ENCODE measurements around the gene LAMB1.
"Not testable (repeated sequence)": the region's sequence is repeated elsewhere in the genome, so short reads cannot be mapped to it uniquely, and the experiment has no call there.

Gene LAMB1

GRCh38 chr7:107936312-107936711, 66.6 kb downstream of the LAMB1 start:
- intact Hi-C loops (cut with DNase I), result no loop called here
- DNase-seq, result no peak

DNA sequence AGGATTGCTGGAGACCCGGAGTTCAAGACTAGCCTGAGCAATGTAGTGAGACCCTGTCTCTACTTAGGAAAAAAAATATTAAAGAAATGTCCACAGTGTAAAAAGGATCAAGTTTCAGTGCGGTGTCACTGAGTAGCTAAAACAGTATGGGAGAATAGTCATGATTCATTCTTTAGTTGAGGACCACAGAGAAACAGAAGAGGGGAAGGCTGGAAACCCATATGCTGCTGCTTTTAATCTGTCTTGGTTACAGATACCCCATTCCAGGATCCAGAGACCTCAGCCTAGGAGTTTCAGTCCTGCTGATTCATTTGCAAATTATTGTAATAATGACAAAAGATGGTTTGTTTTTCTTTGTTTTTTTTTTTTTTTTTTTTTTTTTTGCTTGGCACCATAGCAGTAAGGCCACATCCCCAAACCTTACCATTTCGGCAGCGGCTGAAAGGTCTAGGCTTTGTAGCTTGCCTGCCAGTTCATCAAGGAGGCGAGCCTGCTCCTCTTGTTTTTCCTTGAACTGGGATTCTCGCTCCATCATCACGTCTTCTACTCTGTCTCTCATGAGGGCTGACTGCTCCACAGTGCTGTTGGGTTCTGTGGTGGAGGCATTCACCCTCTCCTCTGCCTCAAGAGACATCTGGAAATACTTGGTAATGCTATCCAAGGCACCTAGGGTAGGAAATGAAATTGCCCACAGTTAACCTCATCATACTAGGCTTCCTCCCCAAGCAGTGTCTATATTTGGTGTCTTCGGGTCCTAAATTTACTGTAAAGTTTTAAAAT, 67.8 kb downstream of the LAMB1 start:
- DNase-seq, result no peak
- intact Hi-C loops (cut with DNase I), result no loop called here

- intact Hi-C loops (cut with DNase I), result no loop called here
- DNase-seq, result peak in 1 of 42 donors; percentile 49
Observed at GRCh38 chr7:107933386-107934013, 69.5 kb downstream of the LAMB1 start.

DNA sequence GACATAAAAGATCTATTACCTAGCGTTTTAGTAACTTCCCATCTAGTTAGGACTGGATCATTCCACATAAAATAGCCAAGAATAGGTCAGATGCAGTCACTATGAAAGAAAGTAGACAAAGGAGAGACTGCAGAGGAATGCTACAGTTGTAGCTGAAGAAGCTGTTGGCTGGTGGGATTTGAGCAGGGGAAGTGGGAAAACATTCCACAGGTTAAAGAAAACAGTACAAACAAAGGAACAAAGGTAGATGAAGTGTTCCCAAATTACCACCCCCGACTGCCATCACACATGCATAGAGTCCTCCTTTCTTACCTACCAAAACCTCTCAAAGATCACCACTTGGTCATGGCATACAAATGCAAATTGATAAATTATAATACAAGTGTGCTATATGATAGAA, 70.2 kb downstream of the LAMB1 start:
- DNase-seq, result no peak
- intact Hi-C loops (cut with DNase I), result no loop called here

- no peak for DNase-seq
- intact Hi-C loops (cut with DNase I), result no loop called here
Observed at GRCh38 chr7:107931740-107932515, 71.0 kb downstream of the LAMB1 start.

DNA sequence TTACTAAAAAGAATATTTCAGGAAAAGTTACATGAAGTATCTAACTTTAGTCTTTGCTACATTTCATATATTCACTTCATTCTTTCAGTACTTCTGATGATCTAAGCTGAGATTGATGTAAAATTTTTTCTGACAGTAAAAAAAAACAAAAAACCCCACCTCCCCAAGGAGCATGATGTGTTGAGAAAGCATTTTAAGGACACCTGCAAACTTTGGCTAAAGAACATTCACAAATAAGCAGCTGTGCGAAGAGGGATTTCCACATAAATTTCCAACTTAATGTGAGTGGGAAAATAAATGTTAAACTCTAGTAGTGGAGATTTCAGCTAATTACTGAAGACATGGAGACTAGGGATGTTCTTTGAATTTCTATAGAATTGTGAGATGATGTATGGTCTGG, 76.5 kb downstream of the LAMB1 start:
- intact Hi-C loops (cut with DNase I), result no loop called here
- DNase-seq, result no peak

- intact Hi-C loops (cut with DNase I), result no loop called here
- no peak for DNase-seq
Observed at GRCh38 chr7:107924841-107925504, 78.0 kb downstream of the LAMB1 start.

GRCh38 chr7:107922886-107923285, 80.1 kb downstream of the LAMB1 start:
- intact Hi-C loops (cut with DNase I), result no loop called here
- DNase-seq, result no peak

GRCh38 chr7:107921826-107922225, 81.1 kb downstream of the LAMB1 start:
- intact Hi-C loops (cut with DNase I); DNase-seq: not testable (repeated sequence)

DNA sequence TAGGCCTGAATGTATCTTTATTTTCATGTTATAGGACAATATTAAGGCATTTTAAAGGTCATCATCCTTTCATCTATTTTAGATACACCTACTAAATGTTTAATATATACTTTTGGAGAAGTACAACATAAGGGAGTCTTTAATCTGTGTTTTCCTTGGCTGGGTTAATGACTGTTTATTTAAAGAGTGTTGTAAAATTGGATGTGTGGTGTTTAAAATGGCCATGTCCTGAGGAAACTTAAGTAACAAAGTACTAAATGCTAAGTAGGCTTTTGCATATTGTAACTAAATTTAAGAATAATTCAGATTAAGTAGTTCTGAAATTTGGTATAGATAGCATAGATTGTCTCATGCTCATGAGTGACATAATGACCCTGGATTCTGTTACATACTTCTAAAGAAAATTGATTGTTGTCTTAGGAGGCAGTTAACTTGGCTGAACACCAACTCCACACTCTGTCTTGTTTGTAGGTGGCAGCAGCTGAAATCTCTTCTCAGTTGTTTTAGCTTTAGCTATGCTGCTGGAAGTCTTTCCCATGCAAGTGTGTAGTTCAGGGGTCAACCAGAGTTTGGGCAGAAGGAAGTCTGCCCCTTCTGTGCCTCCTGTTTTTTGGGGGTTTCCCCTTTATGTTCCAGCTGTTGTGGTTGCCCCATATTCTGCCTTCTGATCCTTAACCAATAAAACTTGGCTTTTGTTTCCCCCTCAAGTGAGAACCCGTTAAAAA, 82.8 kb downstream of the LAMB1 start:
- DNase-seq, result no peak
- intact Hi-C loops (cut with DNase I), result no loop called here

DNA sequence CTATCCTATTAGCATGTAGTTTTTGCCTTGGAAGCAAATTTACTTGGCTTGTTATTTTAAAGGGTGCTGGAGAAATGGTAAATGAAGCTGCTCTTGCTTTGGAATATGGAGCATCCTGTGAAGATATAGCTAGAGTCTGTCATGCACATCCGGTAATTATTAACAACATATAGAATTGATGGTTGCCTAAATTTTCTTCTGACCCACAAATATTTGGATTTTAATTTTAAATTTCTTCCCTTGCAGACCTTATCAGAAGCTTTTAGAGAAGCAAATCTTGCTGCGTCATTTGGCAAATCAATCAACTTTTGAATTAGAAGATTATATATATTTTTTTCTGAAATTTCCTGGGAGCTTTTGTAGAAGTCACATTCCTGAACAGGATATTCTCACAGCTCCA, 84.0 kb downstream of the LAMB1 start:
- DNase-seq, result no peak
- intact Hi-C loops (cut with DNase I), result loop anchor here (10.0 kb wide), 1 partner anchor 226 kb away; no protein-coding TSS in a partner anchor

- no peak for DNase-seq
- intact Hi-C loops (cut with DNase I), result loop anchor here (10.0 kb wide), 1 partner anchor 227 kb away; no protein-coding TSS in a partner anchor
Observed at GRCh38 chr7:107917763-107918651, 85.0 kb downstream of the LAMB1 start.

- intact Hi-C loops (cut with DNase I), result loop anchor here (10.0 kb wide), 1 partner anchor 229 kb away; no protein-coding TSS in a partner anchor
- DNase-seq, result no peak
Observed at GRCh38 chr7:107915541-107915940, 87.4 kb downstream of the LAMB1 start.

DNA sequence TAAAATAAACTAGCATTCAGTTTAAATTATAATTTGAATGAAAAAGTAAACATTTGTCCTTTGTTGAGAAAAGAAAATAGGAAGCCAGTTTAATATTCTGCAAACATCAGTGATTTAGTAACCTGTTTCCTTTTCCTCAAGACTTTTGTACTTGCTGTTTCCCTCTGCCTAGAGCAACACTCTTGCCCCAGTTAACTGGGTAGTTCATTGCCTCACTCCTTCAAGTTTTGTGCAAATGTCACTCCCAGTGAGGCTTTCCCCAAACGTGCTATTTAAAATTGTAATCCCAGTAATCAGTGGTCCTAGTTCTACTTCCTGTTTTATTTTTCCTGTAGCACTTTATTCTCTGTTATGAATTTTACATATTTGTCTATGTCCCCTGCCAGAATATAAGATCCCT, 88.1 kb downstream of the LAMB1 start:
- no peak for DNase-seq
- intact Hi-C loops (cut with DNase I), result loop anchor here (10.0 kb wide), 1 partner anchor 230 kb away; no protein-coding TSS in a partner anchor

- no peak for DNase-seq
- intact Hi-C loops (cut with DNase I), result loop anchor here (10.0 kb wide), 1 partner anchor 231 kb away; no protein-coding TSS in a partner anchor
Observed at GRCh38 chr7:107913851-107914250, 89.1 kb downstream of the LAMB1 start.

- no peak for DNase-seq
- intact Hi-C loops (cut with DNase I), result loop anchor here (10.0 kb wide), 1 partner anchor 233 kb away; no protein-coding TSS in a partner anchor
Observed at GRCh38 chr7:107911981-107912380, 91.0 kb downstream of the LAMB1 start.

- intact Hi-C loops (cut with DNase I), result no loop called here
- no peak for DNase-seq
Observed at GRCh38 chr7:107909445-107909844, 93.5 kb downstream of the LAMB1 start.

DNA sequence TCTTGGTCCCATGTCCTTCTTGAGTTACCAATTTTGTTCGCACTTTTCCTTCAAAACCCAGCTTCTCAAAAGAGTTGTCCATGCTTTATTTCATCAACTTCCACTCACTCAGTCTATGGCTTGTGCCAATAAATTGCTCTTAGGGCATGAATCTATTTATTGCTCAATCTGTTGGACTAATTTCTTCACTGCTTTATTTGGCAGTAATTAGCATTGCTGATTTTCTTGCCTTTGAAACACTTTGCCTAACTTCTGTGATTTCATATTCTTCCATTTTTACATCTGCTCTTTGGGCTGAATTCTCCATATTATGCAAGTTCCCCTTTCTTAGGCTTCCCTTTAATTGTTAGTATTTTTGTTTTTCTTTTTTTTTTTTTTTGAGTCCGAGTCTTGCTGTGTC, 95.2 kb downstream of the LAMB1 start:
- DNase-seq, result no peak
- intact Hi-C loops (cut with DNase I), result no loop called here
